Measurements from ENCODE around the gene ZNF653. TPM values are rescaled to one million over a fixed set of nuclear protein-coding genes. Genes with fewer than 3 reads are reported as not detected.
A peak's percentile ranks its signal among the peaks of the same experiment; 100 is the strongest.

Gene ZNF653
- polyA plus RNA-seq, 2 of the 4 experiments (the other 2 are of a cell fraction), result 2.9 to 4.2 TPM

GRCh38 chr19:11435833-11436313, 69.8 kb downstream of the ZNF653 start:
- ATAC-seq, result peak in 1 of 2 experiments; percentile 9; a peak in 4 of 6 replicates
- Histone ChIP-seq H3K27ac (peak overlapping the region; percentile 86 to 90), H3K9me3 (no peaks in the 10 kb centered on the region), H3K4me2 (peak overlapping the region; percentile 98), H3K4me3 (peak overlapping the region; percentile 84), H3K4me1 (peaks cover 13% of the 10 kb centered on the region; the same call in 2 of the 3 replicates)
- no peak for TF ChIP-seq HOXB13 (CRISPR knock-in tag; IDR thresholded peaks at IDR 0.05; ENCODE audit: low read depth)
- TF ChIP-seq CBX8 (IDR thresholded peaks at IDR 0.05), result no peak
- TF ChIP-seq EHF (CRISPR knock-in tag; IDR thresholded peaks at IDR 0.05), result no peak
- TF ChIP-seq RNF2 (IDR thresholded peaks at IDR 0.05; ENCODE audit: borderline replicate concordance, low read depth), result no peak
- no peak for TF ChIP-seq NFE2L2 (conservative IDR thresholded peaks at IDR 0.05; ENCODE audit: low read length)
- no peak for TF ChIP-seq MAFK (IDR thresholded peaks at IDR 0.05; ENCODE audit: partially characterized antibody)
- TF ChIP-seq, protein P1, sequence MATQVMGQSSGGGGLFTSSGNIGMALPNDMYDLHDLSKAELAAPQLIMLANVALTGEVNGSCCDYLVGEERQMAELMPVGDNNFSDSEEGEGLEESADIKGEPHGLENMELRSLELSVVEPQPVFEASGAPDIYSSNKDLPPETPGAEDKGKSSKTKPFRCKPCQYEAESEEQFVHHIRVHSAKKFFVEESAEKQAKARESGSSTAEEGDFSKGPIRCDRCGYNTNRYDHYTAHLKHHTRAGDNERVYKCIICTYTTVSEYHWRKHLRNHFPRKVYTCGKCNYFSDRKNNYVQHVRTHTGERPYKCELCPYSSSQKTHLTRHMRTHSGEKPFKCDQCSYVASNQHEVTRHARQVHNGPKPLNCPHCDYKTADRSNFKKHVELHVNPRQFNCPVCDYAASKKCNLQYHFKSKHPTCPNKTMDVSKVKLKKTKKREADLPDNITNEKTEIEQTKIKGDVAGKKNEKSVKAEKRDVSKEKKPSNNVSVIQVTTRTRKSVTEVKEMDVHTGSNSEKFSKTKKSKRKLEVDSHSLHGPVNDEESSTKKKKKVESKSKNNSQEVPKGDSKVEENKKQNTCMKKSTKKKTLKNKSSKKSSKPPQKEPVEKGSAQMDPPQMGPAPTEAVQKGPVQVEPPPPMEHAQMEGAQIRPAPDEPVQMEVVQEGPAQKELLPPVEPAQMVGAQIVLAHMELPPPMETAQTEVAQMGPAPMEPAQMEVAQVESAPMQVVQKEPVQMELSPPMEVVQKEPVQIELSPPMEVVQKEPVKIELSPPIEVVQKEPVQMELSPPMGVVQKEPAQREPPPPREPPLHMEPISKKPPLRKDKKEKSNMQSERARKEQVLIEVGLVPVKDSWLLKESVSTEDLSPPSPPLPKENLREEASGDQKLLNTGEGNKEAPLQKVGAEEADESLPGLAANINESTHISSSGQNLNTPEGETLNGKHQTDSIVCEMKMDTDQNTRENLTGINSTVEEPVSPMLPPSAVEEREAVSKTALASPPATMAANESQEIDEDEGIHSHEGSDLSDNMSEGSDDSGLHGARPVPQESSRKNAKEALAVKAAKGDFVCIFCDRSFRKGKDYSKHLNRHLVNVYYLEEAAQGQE (IDR thresholded peaks at IDR 0.05), result no peak
- TF ChIP-seq GATA3 (IDR thresholded peaks at IDR 0.05; ENCODE audit: borderline replicate concordance), result no peak
- TF ChIP-seq MYC (IDR thresholded peaks at IDR 0.05; ENCODE audit: borderline replicate concordance, low read length), result no peak
- no peak for TF ChIP-seq KDM1A (IDR thresholded peaks at IDR 0.05; ENCODE audit: low read depth)
- POLR2A ChIA-PET, result interaction anchor here (1.0 to 1.4 kb wide), 5 partner anchors 12 to 91 kb away, joined by 3 to 9 read pairs (median 3); partner anchors contain the start of genes CCDC159, SWSAP1 and TMEM205
- WGBS (ENCODE audit: missing lambda C conversion rate), result 4% methylated on average over 12 of the region's 21 CpGs
- FAIRE-seq, result no peak
- no peak for DNase-seq (ENCODE audit: low read depth in 1 of 2, low spot score in 1 of 2)
- CTCF ChIA-PET, result interaction anchor here (0.5 to 1.9 kb wide), 16 partner anchors 9 to 143 kb away, joined by 3 to 6 read pairs (median 4); partner anchors contain the start of gene RGL3

GRCh38 chr19:11435057-11435832, 70.4 kb downstream of the ZNF653 start, which contains the start of the genes ODAD3 and PRKCSH:
ODAD3 (minus strand) TSS chr19:11435121; CDS start chr19:11435016, 105 bp downstream.
PRKCSH (plus strand) TSS chr19:11435635; CDS start chr19:11436118, 483 bp downstream.
- ATAC-seq (peak; percentile 98 to 99), FAIRE-seq (no peak), DNase-seq (ENCODE audit: low read depth in 1 of 2, low spot score in 1 of 2) (peak; percentile 91 to 99)
- Histone ChIP-seq H3K27ac (peak within 1 kb of the TSS; percentile 86 to 90), H3K4me3 (peak within 1 kb of the TSS; percentile 84), H3K4me2 (peak within 1 kb of the TSS; percentile 98), H3K4me1 (peaks cover 13% of the 10 kb centered on the region; the same call in 2 of the 3 replicates), H3K9me3 (no peaks in the 10 kb centered on the region)
- ChIA-PET CTCF (interaction anchor here (0.5 to 1.9 kb wide), 21 partner anchors 9 to 142 kb away, joined by 3 to 7 read pairs (median 4); partner anchors contain the start of gene RGL3), POLR2A (interaction anchor here (1.0 to 1.4 kb wide), 6 partner anchors 11 to 91 kb away, joined by 3 to 9 read pairs (median 3); partner anchors contain the start of genes CCDC159, RGL3, SWSAP1 and TMEM205)
- 3% methylated on average over 29 of the region's 53 CpGs for WGBS (ENCODE audit: missing lambda C conversion rate)
- TF ChIP-seq JUN (IDR thresholded peaks at IDR 0.05) (peak; percentile 48 to 71; a peak in 2 of 5 replicates), CTCF (IDR thresholded peaks at IDR 0.05) (peak; percentile 54), RCOR1 (IDR thresholded peaks at IDR 0.05; ENCODE audit: low read depth, low read length) (no peak), FOSL2 (IDR thresholded peaks at IDR 0.05) (no peak), FOSL2 (CRISPR knock-in tag; IDR thresholded peaks at IDR 0.05) (no peak), RFX5 (IDR thresholded peaks at IDR 0.05) (peak; percentile 66; the same call in 1 of the 2 replicates), KDM5A (IDR thresholded peaks at IDR 0.05) (no peak), BHLHE40 (IDR thresholded peaks at IDR 0.05; ENCODE audit: low read depth, low read length) (peak; percentile 28; the same call in 1 of the 2 replicates), TFCP2L1 (CRISPR knock-in tag; IDR thresholded peaks at IDR 0.05) (no peak), NR3C1 (IDR thresholded peaks at IDR 0.05) (no peak), USF2 (IDR thresholded peaks at IDR 0.05) (peak; percentile 95), PHF8 (IDR thresholded peaks at IDR 0.05; ENCODE audit: borderline replicate concordance, low read depth) (peak; percentile 44; the same call in 1 of the 2 replicates), RAD21 (conservative IDR thresholded peaks at IDR 0.05 in 1 of 2, IDR thresholded peaks at IDR 0.05 in 1 of 2) (peak in 1 of 2 experiments; percentile 16; a peak in 1 of 5 replicates), POLR2A (IDR thresholded peaks at IDR 0.05; ENCODE audit: low read length) (peak; percentile 75), BCL3 (IDR thresholded peaks at IDR 0.05) (peak; percentile 33; the same call in 1 of the 3 replicates), SMC3 (IDR thresholded peaks at IDR 0.05) (peak; percentile 18; the same call in 1 of the 3 replicates), HOXB13 (CRISPR knock-in tag; IDR thresholded peaks at IDR 0.05; ENCODE audit: low read depth) (no peak)
- TF ChIP-seq, protein P2, sequence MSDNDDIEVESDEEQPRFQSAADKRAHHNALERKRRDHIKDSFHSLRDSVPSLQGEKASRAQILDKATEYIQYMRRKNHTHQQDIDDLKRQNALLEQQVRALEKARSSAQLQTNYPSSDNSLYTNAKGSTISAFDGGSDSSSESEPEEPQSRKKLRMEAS (IDR thresholded peaks at IDR 0.05), result peak; percentile 71
